Measurements from ENCODE around the gene MPST.
"Not testable (repeated sequence)": the region's sequence is repeated elsewhere in the genome, so short reads cannot be mapped to it uniquely, and the experiment has no call there.

The MPST gene

GRCh38 chr22:37019309-37020191 is at the start of gene MPST, which contains the start of gene TST:
TSS of gene MPST (plus strand) at chr22:37019742. CDS start at chr22:37019837, 95 bp downstream.
TSS of gene TST (minus strand) at chr22:37019447. CDS start at chr22:37018732, 715 bp downstream.
- peak; percentile 44 for DNase-seq

- DNase-seq: no peak
Observed at GRCh38 chr22:36971341-36972125, 48.0 kb upstream of the MPST start.

GRCh38 chr22:36976606-36977005 is 42.9 kb upstream of the MPST start:
- no peak for DNase-seq

- DNase-seq: peak; percentile 85
Observed at GRCh38 chr22:36977401-36977861, 42.1 kb upstream of the MPST start.

GRCh38 chr22:36977947-36978660 is 41.4 kb upstream of the MPST start:
- DNase-seq: peak; percentile 91

GRCh38 chr22:36979016-36979910 is 40.3 kb upstream of the MPST start:
- DNase-seq: no peak

- DNase-seq: no peak
Observed at GRCh38 chr22:36981247-36981775, 38.2 kb upstream of the MPST start.

- no peak for DNase-seq
Observed at GRCh38 chr22:36982136-36982535, 37.4 kb upstream of the MPST start.

- no peak for DNase-seq
Observed at GRCh38 chr22:36985211-36985889, 34.2 kb upstream of the MPST start.

GRCh38 chr22:36986242-36986821 is 33.2 kb upstream of the MPST start:
- DNase-seq: peak; percentile 28

GRCh38 chr22:36988075-36988832 is 31.3 kb upstream of the MPST start:
- DNase-seq: no peak

GRCh38 chr22:36989012-36989411 is 30.5 kb upstream of the MPST start:
- DNase-seq: not testable (repeated sequence)

GRCh38 chr22:36990457-36990856 is 29.1 kb upstream of the MPST start:
- DNase-seq: no peak

GRCh38 chr22:36991206-36991605 is 28.3 kb upstream of the MPST start:
- DNase-seq: no peak

- no peak for DNase-seq
Observed at GRCh38 chr22:36997746-36998145, 21.8 kb upstream of the MPST start.

- DNase-seq: no peak
Observed at GRCh38 chr22:36998620-36999351, 20.8 kb upstream of the MPST start.

GRCh38 chr22:36999463-36999862 is 20.1 kb upstream of the MPST start:
- no peak for DNase-seq

GRCh38 chr22:37000676-37001534 is 18.6 kb upstream of the MPST start:
- no peak for DNase-seq

All from stimulated activated CD4-positive, alpha-beta T cell treated with anti-CD3 and anti-CD28 coated beads, Interleukin-4, amount 100 ng/mL, for 1 hour (primary cell).